Glutamatergic neuron (in vitro differentiated cells): ENCODE results near the gene NRG3. TPM values are rescaled to one million over a fixed set of nuclear protein-coding genes. Genes with fewer than 3 reads are reported as not detected.

Experiments used
- DNase-seq: peaks from one replicate; pipeline ENCODE4 v3.0.0; 2022
- H3K27ac Mint-ChIP-seq: one replicate; pipeline ENCODE4 v1.8.0; 2020; ENCODE audit warnings: mild to moderate bottlenecking, mixed read lengths, inconsistent platforms; ENCODE audit not compliant: unreplicated experiment
- H3K27me3 Mint-ChIP-seq: one replicate; pipeline ENCODE4 v1.8.0; 2020; ENCODE audit warnings: mild to moderate bottlenecking, moderate library complexity, mixed read lengths, inconsistent platforms; ENCODE audit not compliant: unreplicated experiment
- H3K36me3 Mint-ChIP-seq: one replicate; pipeline ENCODE4 v1.8.0; 2020; ENCODE audit warnings: mild to moderate bottlenecking, mixed read lengths, inconsistent platforms; ENCODE audit not compliant: unreplicated experiment
- H3K4me1 Mint-ChIP-seq: one replicate; pipeline ENCODE4 v1.8.0; 2020; ENCODE audit warnings: mild to moderate bottlenecking, low read depth, mixed read lengths, inconsistent platforms; ENCODE audit not compliant: unreplicated experiment
- H3K4me3 Mint-ChIP-seq: one replicate; pipeline ENCODE4 v1.8.0; 2020; ENCODE audit warnings: mild to moderate bottlenecking, mixed read lengths, inconsistent platforms; ENCODE audit not compliant: unreplicated experiment
- H3K9me3 Mint-ChIP-seq: one replicate; pipeline ENCODE4 v1.8.0; 2020; ENCODE audit warnings: mild to moderate bottlenecking, moderate library complexity, mixed read lengths, inconsistent platforms; ENCODE audit not compliant: unreplicated experiment
- CTCF ChIP-seq: fragments of 200-600 bp; sonication (generic); IDR thresholded peaks from one replicate; pipeline ENCODE4 v1.5.0; 2021; ENCODE audit not compliant: partially characterized antibody, unreplicated experiment
- total RNA-seq: library from RNA; stranded (reverse); fragmentation: NEBNext Ultra II Directional; extraction: Animal tissue kit (Norgen Biotek cat#: 25700); gene quantifications from one replicate; pipeline ENCODE4 v1.2.1, GENCODE V29; 2021; ENCODE audit not compliant: unreplicated experiment

Gene NRG3
- total RNA-seq, 1 donor from 2014 or later = 3.2 TPM

GRCh38 chr10:82821043-82821442, 946.0 kb downstream of the NRG3 start:
- Mint-ChIP-seq H3K27me3 (peaks cover 1% of the 10 kb centered on the region), H3K4me1 (peaks cover 7% of the 10 kb centered on the region), H3K27ac (no peak overlapping the region), H3K36me3 (peaks cover 4% of the 10 kb centered on the region), H3K4me3 (no peak overlapping the region), H3K9me3 (no peaks in the 10 kb centered on the region)
- no peak for TF ChIP-seq CTCF
- DNase-seq = no peak

- no peak for TF ChIP-seq CTCF
- H3K36me3 Mint-ChIP-seq = no peaks in the 10 kb centered on the region
These were observed 951.1 kb downstream of the NRG3 start for GRCh38 chr10:82826132-82826531.

GRCh38 chr10:82827901-82828300, 952.9 kb downstream of the NRG3 start:
- no peaks in the 10 kb centered on the region for H3K4me1 Mint-ChIP-seq
- no peaks in the 10 kb centered on the region for H3K36me3 Mint-ChIP-seq
- no peaks in the 10 kb centered on the region for H3K27me3 Mint-ChIP-seq
- DNase-seq = no peak
- no peaks in the 10 kb centered on the region for H3K9me3 Mint-ChIP-seq
- no peak overlapping the region for H3K4me3 Mint-ChIP-seq
- H3K27ac Mint-ChIP-seq = no peak overlapping the region
- no peak for TF ChIP-seq CTCF

More at GRCh38 chr10:82826132-82826531, 951.1 kb downstream of the NRG3 start:
- DNase-seq = no peak
- Mint-ChIP-seq H3K9me3 (no peaks in the 10 kb centered on the region), H3K4me1 (no peaks in the 10 kb centered on the region), H3K4me3 (no peak overlapping the region), H3K27ac (no peak overlapping the region), H3K27me3 (no peaks in the 10 kb centered on the region)

- H3K27me3 Mint-ChIP-seq = no peaks in the 10 kb centered on the region
- TF ChIP-seq CTCF = no peak
- no peaks in the 10 kb centered on the region for H3K9me3 Mint-ChIP-seq
- no peaks in the 10 kb centered on the region for H3K4me1 Mint-ChIP-seq
- peaks cover 7% of the 10 kb centered on the region for H3K36me3 Mint-ChIP-seq
- DNase-seq = no peak
- H3K4me3 Mint-ChIP-seq = no peak overlapping the region
- no peak overlapping the region for H3K27ac Mint-ChIP-seq
These were observed 972.2 kb downstream of the NRG3 start for GRCh38 chr10:82847242-82847641.

GRCh38 chr10:82850191-82850590, 975.2 kb downstream of the NRG3 start:
- Mint-ChIP-seq H3K27ac (no peak overlapping the region), H3K4me3 (no peak overlapping the region), H3K4me1 (no peaks in the 10 kb centered on the region), H3K36me3 (peaks cover 7% of the 10 kb centered on the region), H3K27me3 (no peaks in the 10 kb centered on the region), H3K9me3 (no peaks in the 10 kb centered on the region)
- no peak for TF ChIP-seq CTCF
- no peak for DNase-seq
